ENCODE results near the gene SLC24A4. TPM values are rescaled to one million over a fixed set of nuclear protein-coding genes. Genes with fewer than 3 reads are reported as not detected.

SLC24A4 gene
- total RNA-seq, 3 donors from 2014 or later = 0.15 to 0.96 TPM; not detected in 1

DNA sequence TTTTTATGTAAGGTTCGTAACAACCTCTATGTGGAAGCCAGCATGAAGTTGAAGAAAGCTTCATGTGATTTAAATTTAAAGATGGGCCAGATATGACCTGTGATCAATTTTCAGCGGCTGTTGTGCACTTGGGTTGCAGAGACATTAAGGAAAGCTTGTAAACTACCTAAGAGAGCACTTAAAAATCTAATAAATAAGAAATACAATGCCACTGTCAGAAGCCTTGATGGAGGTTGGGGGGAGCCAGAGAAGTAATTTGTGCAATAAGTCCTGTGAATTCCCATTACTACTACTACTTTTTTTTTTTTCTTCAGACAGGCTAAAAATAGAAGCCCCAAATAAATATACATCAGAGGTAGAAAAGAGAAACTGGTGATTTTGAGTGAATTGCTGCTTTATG, 30.3 kb upstream of the SLC24A4 start:
- no peaks in the 10 kb centered on the region for H3K27me3 ChIP-seq
- TF ChIP-seq POLR2AphosphoS5 (IDR thresholded peaks at IDR 0.05) = no peak
- no peak for TF ChIP-seq POLR2A (IDR thresholded peaks at IDR 0.05)
- TF ChIP-seq, protein P1, sequence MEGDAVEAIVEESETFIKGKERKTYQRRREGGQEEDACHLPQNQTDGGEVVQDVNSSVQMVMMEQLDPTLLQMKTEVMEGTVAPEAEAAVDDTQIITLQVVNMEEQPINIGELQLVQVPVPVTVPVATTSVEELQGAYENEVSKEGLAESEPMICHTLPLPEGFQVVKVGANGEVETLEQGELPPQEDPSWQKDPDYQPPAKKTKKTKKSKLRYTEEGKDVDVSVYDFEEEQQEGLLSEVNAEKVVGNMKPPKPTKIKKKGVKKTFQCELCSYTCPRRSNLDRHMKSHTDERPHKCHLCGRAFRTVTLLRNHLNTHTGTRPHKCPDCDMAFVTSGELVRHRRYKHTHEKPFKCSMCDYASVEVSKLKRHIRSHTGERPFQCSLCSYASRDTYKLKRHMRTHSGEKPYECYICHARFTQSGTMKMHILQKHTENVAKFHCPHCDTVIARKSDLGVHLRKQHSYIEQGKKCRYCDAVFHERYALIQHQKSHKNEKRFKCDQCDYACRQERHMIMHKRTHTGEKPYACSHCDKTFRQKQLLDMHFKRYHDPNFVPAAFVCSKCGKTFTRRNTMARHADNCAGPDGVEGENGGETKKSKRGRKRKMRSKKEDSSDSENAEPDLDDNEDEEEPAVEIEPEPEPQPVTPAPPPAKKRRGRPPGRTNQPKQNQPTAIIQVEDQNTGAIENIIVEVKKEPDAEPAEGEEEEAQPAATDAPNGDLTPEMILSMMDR (IDR thresholded peaks at IDR 0.05) = no peak
- no peaks in the 10 kb centered on the region for H3K4me1 ChIP-seq
- no peak overlapping the region for H3K4me3 ChIP-seq
- H3K9me3 ChIP-seq = no peaks in the 10 kb centered on the region
- H3K36me3 ChIP-seq = no peaks in the 10 kb centered on the region
- DNase-seq (ENCODE audit: low spot score in 2 of 2) = no peak
- intact Hi-C loops (cut with DNase I; ENCODE audit: low total_unique reads) = no loop called here
- no peak overlapping the region for H3K27ac ChIP-seq

DNA sequence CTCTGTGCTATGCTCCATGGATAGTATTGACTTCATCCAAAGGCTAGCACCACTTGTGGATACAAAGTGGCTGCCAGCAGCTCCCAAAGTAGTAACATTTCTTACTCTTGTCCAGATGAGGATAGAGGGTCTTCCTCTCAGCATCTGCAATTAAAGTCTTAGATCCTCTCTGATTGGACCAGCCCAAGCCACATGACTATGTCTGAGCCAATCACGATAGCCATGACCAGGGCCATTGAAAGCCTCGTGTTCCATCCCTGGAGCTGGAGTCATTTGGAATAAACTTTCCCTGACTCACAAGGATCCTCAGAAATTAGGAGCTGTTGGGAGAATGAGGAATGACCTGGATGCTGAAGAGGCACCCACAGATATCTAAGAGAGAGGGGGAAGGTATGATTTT, 28.5 kb upstream of the SLC24A4 start:
- TF ChIP-seq, protein P1 (IDR thresholded peaks at IDR 0.05) = no peak
- TF ChIP-seq POLR2AphosphoS5 (IDR thresholded peaks at IDR 0.05) (no peak), POLR2A (IDR thresholded peaks at IDR 0.05) (no peak)
- intact Hi-C loops (cut with DNase I; ENCODE audit: low total_unique reads) = no loop called here
- Histone ChIP-seq H3K9me3 (no peaks in the 10 kb centered on the region), H3K4me1 (no peaks in the 10 kb centered on the region), H3K4me3 (no peak overlapping the region), H3K27ac (no peak overlapping the region), H3K36me3 (no peaks in the 10 kb centered on the region), H3K27me3 (peaks cover 0 to 7% of the 10 kb centered on the region in 2 donors)
- no peak for DNase-seq (ENCODE audit: low spot score in 2 of 2)

DNA sequence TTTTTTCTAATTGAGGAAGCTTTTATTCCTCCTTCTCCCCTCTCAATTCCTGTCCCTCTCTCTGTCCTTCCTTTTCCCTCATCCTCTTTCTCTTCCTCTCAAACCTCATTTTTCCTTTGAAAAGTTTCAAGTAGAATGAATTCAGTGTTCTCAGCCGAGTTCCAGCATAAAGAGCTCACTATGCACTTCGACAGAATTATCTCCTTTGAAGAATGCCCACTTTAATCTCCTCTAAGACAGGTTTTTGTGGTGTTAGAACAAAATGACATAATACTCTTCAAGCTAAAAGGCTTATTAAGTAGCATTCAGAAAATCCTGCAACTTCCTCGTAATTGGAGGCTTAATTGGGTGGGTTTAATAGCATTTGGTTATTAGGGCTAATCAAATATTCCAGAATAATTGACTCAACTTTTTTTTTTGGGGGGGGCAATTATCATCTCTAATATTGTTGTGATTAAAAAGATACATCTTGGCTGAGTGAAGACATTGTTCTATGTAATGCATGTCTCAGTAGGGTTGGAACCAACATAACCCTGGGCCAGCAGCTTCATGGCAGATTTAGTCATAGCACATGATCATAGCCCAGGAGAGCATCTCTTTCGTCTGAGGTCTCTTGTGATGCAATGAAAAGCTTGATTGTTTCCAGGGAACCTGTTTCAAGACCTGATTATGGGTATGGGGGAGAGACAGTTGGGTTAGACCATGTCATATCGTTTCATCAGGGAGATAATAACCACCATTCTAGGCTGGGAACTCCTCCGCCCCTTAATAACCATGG, 25.0 kb upstream of the SLC24A4 start:
- intact Hi-C loops (cut with DNase I; ENCODE audit: low total_unique reads) = no loop called here
- DNase-seq (ENCODE audit: low spot score in 2 of 2) = no peak
- TF ChIP-seq POLR2AphosphoS5 (IDR thresholded peaks at IDR 0.05) (no peak), POLR2A (IDR thresholded peaks at IDR 0.05) (no peak)
- TF ChIP-seq, protein P1 (IDR thresholded peaks at IDR 0.05) = no peak
- Histone ChIP-seq H3K27me3 (peaks cover 0 to 13% of the 10 kb centered on the region in 2 donors), H3K27ac (no peak overlapping the region), H3K9me3 (no peaks in the 10 kb centered on the region), H3K4me1 (no peaks in the 10 kb centered on the region), H3K4me3 (no peak overlapping the region), H3K36me3 (no peaks in the 10 kb centered on the region)

DNA sequence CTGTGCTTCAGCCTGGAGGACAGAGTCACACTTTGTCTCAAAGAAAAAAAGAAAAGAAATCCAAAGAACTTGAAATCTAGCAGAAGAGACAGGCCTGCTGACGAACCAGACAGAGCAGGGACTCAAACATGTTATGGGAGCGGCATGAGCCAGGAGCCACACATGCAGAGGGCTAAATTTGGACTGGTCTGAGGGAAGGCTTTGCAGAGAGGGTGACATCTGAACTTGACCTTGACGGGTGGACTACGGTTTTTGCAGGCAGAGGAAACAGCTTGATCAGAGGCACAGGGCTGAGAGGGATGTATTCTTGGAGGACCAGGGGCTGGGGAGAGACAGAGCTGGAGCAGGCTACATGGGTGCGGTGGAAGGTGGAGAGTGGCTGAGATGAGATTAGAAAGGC, 20.5 kb upstream of the SLC24A4 start:
- Histone ChIP-seq H3K27me3 (peaks cover 0 to 13% of the 10 kb centered on the region in 2 donors), H3K27ac (no peak overlapping the region), H3K36me3 (no peaks in the 10 kb centered on the region), H3K4me3 (no peak overlapping the region), H3K4me1 (no peaks in the 10 kb centered on the region), H3K9me3 (no peaks in the 10 kb centered on the region)
- DNase-seq (ENCODE audit: low spot score in 2 of 2) = no peak
- intact Hi-C loops (cut with DNase I; ENCODE audit: low total_unique reads) = no loop called here
- no peak for TF ChIP-seq POLR2A (IDR thresholded peaks at IDR 0.05)
- TF ChIP-seq, protein P1 (IDR thresholded peaks at IDR 0.05) = no peak
- no peak for TF ChIP-seq POLR2AphosphoS5 (IDR thresholded peaks at IDR 0.05)

DNA sequence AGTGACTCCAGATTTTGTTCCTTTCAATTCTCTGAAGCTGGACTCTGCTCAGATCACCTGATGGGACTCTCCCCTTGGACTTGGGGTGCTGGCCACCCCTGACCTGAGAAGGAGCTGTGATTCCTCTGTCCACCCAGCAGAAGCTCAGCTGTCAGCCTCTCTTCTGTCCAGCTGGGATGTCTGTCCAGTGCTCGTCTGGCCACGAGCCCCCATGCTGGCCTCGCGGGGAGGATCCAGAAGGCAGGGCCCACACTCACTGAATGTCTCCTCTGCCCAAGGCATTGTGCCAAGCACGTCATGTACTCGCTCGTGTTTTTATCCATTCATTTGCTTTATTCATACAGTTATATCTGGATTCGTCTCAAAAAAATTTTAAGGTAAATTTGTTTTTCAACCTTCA, 14.2 kb upstream of the SLC24A4 start:
- no peak overlapping the region for H3K4me3 ChIP-seq
- DNase-seq (ENCODE audit: low spot score in 2 of 2) = no peak
- no peaks in the 10 kb centered on the region for H3K4me1 ChIP-seq
- no peak overlapping the region for H3K27ac ChIP-seq
- H3K27me3 ChIP-seq = no peaks in the 10 kb centered on the region
- TF ChIP-seq, protein P1 (IDR thresholded peaks at IDR 0.05) = no peak
- no peak for TF ChIP-seq POLR2A (IDR thresholded peaks at IDR 0.05)
- no peak for TF ChIP-seq POLR2AphosphoS5 (IDR thresholded peaks at IDR 0.05)
- intact Hi-C loops (cut with DNase I; ENCODE audit: low total_unique reads) = no loop called here
- H3K36me3 ChIP-seq = no peaks in the 10 kb centered on the region
- peaks cover 0 to 3% of the 10 kb centered on the region in 2 donors for H3K9me3 ChIP-seq

Data from breast epithelium (tissue), 4 donors.